ENCODE measurements around the gene PTPN4.

The PTPN4 gene

DNA sequence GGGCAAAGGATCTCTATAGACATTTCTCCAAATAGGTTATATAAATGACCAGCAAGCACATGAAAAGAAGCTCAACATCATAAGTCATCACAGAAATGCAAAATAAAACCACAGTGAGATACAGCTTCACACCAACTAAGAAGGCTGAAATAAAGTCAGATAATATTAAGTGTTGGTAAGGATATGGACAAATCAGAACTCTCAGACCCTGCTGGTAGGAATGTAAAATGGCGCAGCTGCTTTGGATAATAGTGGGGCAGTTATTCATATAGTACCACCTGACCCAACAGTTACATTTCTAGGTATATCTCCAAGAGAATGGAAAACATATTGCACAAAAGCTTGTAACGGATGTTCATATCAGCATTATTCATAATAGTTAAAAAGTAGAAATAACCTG lies 267.2 kb downstream of the PTPN4 start:
- Histone ChIP-seq H4K20me1 (ENCODE audit: insufficient read depth, low read length) (no peaks in the 10 kb centered on the region), H3K4me1 (ENCODE audit: low read length) (no peaks in the 10 kb centered on the region), H3K36me3 (replicated peaks; ENCODE audit: insufficient read depth, low read length) (no peaks in the 10 kb centered on the region), H3K4me3 (ENCODE audit: low read length) (no peak overlapping the region), H3K9me2 (replicated peaks; ENCODE audit: insufficient read depth, low read length) (no peaks in the 10 kb centered on the region), H3F3A (ENCODE audit: insufficient read depth, low read length) (no peaks in the 10 kb centered on the region), H3K27ac (ENCODE audit: low read length) (no peak overlapping the region), H2AFZ (ENCODE audit: low read length) (no peak overlapping the region), H3K79me2 (ENCODE audit: low read length) (no peaks in the 10 kb centered on the region), H3K9ac (ENCODE audit: low read length) (no peak overlapping the region), H3K9me3 (replicated peaks; ENCODE audit: insufficient read depth, low read length) (no peaks in the 10 kb centered on the region), H3K4me2 (ENCODE audit: low read depth, low read length) (no peak overlapping the region), H3K27me3 (replicated peaks; ENCODE audit: insufficient read depth, low read length) (no peaks in the 10 kb centered on the region)
- DNase-seq: no peak
- no peak for TF ChIP-seq EZH2 (optimal IDR thresholded peaks at IDR 0.05; ENCODE audit: low read depth, low read length)
- TF ChIP-seq, protein P1, sequence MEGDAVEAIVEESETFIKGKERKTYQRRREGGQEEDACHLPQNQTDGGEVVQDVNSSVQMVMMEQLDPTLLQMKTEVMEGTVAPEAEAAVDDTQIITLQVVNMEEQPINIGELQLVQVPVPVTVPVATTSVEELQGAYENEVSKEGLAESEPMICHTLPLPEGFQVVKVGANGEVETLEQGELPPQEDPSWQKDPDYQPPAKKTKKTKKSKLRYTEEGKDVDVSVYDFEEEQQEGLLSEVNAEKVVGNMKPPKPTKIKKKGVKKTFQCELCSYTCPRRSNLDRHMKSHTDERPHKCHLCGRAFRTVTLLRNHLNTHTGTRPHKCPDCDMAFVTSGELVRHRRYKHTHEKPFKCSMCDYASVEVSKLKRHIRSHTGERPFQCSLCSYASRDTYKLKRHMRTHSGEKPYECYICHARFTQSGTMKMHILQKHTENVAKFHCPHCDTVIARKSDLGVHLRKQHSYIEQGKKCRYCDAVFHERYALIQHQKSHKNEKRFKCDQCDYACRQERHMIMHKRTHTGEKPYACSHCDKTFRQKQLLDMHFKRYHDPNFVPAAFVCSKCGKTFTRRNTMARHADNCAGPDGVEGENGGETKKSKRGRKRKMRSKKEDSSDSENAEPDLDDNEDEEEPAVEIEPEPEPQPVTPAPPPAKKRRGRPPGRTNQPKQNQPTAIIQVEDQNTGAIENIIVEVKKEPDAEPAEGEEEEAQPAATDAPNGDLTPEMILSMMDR (IDR thresholded peaks at IDR 0.05; ENCODE audit: low read length): no peak
- TF ChIP-seq EZH2phosphoT487 (IDR thresholded peaks at IDR 0.05; ENCODE audit: low read length): no peak

- Histone ChIP-seq H3K9me3 (replicated peaks; ENCODE audit: insufficient read depth, low read length) (no peaks in the 10 kb centered on the region), H3K4me1 (ENCODE audit: low read length) (no peaks in the 10 kb centered on the region), H2AFZ (ENCODE audit: low read length) (no peak overlapping the region), H3K4me2 (ENCODE audit: low read depth, low read length) (no peak overlapping the region), H3F3A (ENCODE audit: insufficient read depth, low read length) (no peaks in the 10 kb centered on the region), H3K27me3 (replicated peaks; ENCODE audit: insufficient read depth, low read length) (no peaks in the 10 kb centered on the region), H3K79me2 (ENCODE audit: low read length) (no peaks in the 10 kb centered on the region), H3K4me3 (ENCODE audit: low read length) (no peak overlapping the region), H3K36me3 (replicated peaks; ENCODE audit: insufficient read depth, low read length) (no peaks in the 10 kb centered on the region), H3K27ac (ENCODE audit: low read length) (no peak overlapping the region), H4K20me1 (ENCODE audit: insufficient read depth, low read length) (no peaks in the 10 kb centered on the region), H3K9me2 (replicated peaks; ENCODE audit: insufficient read depth, low read length) (no peaks in the 10 kb centered on the region), H3K9ac (ENCODE audit: low read length) (no peak overlapping the region)
- TF ChIP-seq, protein P1 (IDR thresholded peaks at IDR 0.05; ENCODE audit: low read length): no peak
- no peak for TF ChIP-seq EZH2 (optimal IDR thresholded peaks at IDR 0.05; ENCODE audit: low read depth, low read length)
- no peak for TF ChIP-seq EZH2phosphoT487 (IDR thresholded peaks at IDR 0.05; ENCODE audit: low read length)
- no peak for DNase-seq
Measured at GRCh38 chr2:120028795-120029194, 269.1 kb downstream of the PTPN4 start.

DNA sequence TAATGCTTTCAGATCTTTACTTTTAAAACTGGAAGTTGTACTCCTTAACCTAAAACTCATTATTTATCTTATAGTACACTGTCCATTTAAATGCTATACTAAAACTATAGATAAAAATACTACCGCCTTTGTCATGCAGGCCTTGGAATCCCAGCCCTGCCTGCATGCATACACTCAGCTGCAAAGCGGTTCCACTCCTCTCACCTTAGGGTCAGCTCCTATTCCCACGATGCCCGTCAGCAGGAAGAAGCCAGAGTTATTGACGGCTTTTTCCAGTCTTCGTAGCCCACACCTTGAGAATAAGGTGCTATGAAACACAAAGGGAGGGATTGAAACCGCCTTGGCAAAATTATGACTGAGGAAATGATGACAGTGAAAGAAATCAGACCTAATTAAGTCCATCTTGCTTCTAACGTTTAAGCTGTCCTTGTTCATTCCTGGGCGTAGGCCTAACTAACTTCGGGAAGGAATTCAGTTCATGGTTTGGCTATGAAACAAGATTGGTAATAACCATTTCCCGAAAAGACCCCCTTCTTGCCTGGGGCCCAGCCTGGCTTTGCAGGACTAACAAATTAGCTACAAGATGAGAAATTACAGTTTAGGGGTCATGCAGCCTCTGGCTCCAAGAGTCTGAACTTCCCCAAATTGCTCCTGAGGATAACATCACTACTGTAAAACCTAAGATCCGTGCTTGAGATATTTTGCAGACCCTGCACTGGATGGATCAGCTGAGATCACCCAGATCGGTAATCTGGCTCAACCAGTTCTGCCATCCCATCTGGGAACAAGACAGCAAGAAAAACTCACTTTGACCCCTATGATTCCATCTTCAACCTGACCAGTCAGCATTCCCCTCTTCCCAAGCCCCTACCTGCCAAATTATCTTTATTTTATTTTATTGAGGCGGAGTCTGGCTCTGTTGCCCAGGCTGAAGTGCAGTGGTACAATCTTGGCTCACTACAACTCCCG lies 270.2 kb downstream of the PTPN4 start:
- Histone ChIP-seq H3K79me2 (ENCODE audit: low read length) (no peaks in the 10 kb centered on the region), H3K4me1 (ENCODE audit: low read length) (no peaks in the 10 kb centered on the region), H3K4me3 (ENCODE audit: low read length) (no peak overlapping the region), H3K36me3 (replicated peaks; ENCODE audit: insufficient read depth, low read length) (no peaks in the 10 kb centered on the region), H3K27ac (ENCODE audit: low read length) (no peak overlapping the region), H3F3A (ENCODE audit: insufficient read depth, low read length) (no peaks in the 10 kb centered on the region), H3K9me2 (replicated peaks; ENCODE audit: insufficient read depth, low read length) (no peaks in the 10 kb centered on the region), H2AFZ (ENCODE audit: low read length) (no peak overlapping the region), H3K4me2 (ENCODE audit: low read depth, low read length) (no peak overlapping the region), H3K9me3 (replicated peaks; ENCODE audit: insufficient read depth, low read length) (no peaks in the 10 kb centered on the region), H3K9ac (ENCODE audit: low read length) (no peak overlapping the region), H4K20me1 (ENCODE audit: insufficient read depth, low read length) (no peaks in the 10 kb centered on the region), H3K27me3 (replicated peaks; ENCODE audit: insufficient read depth, low read length) (no peaks in the 10 kb centered on the region)
- TF ChIP-seq, protein P1 (IDR thresholded peaks at IDR 0.05; ENCODE audit: low read length): no peak
- TF ChIP-seq EZH2phosphoT487 (IDR thresholded peaks at IDR 0.05; ENCODE audit: low read length) (no peak), EZH2 (optimal IDR thresholded peaks at IDR 0.05; ENCODE audit: low read depth, low read length) (no peak)
- no peak for DNase-seq

All from MM.1S (cell line).